Panc1 (cell line): Measurements from ENCODE around the gene NEO1.

Experiments
- POLR2AphosphoS5 ChIP-seq: IDR thresholded peaks from 2 replicates; pipeline ENCODE4 v1.6.1; 2012; ENCODE audit warnings: mild to moderate bottlenecking, low read depth, low read length, moderate library complexity
- SIN3A ChIP-seq: IDR thresholded peaks from 2 replicates; pipeline ENCODE4 v1.6.1; 2012; ENCODE audit warnings: low read depth, mild to moderate bottlenecking, low read length, moderate library complexity, borderline replicate concordance; ENCODE audit not compliant: insufficient read depth
- TCF7L2 ChIP-seq: IDR thresholded peaks from 2 replicates; pipeline ENCODE4 v1.6.1; 2011; ENCODE audit warnings: mild to moderate bottlenecking, low read depth, low read length, inconsistent platforms
- TF ChIP-seq, protein P1 (sequence below): fragments of 450-650 bp; IDR thresholded peaks from 2 replicates; pipeline ENCODE4 v1.5.1; 2017; ENCODE audit warnings: mild to moderate bottlenecking
- TF ChIP-seq, protein P2 (sequence below), 2 experiments: IDR thresholded peaks; 2 replicates each; pipeline ENCODE4 v1.6.1; 2011 to 2012; ENCODE audit warnings: low read depth in 2 of 2, control low read depth in 1 of 2, low read length in 1 of 2, mild to moderate bottlenecking in 1 of 2, moderate library complexity in 1 of 2; ENCODE audit not compliant: insufficient read depth in 1 of 2

DNA sequence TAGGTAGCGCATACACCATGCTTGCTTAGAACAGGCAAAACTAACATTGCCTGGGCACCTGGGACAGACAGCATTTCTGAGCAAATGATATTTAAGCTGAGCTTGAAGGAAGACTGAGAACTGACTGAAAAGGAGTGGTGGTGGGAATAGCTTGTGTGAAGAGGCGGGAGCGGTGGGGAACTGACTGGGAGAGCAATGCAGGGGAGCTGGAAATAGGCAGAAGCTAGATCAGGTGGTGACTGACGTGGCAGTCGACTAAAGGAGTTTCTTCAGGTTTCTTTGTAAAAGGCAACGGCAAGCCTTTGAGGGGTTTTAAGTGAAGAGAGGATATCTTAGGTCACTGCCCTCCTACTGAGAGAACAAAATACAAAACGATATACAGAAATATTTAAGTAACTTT is 61.8 kb downstream of the NEO1 start:
- no peak for TF ChIP-seq POLR2AphosphoS5
- TF ChIP-seq, protein P1, sequence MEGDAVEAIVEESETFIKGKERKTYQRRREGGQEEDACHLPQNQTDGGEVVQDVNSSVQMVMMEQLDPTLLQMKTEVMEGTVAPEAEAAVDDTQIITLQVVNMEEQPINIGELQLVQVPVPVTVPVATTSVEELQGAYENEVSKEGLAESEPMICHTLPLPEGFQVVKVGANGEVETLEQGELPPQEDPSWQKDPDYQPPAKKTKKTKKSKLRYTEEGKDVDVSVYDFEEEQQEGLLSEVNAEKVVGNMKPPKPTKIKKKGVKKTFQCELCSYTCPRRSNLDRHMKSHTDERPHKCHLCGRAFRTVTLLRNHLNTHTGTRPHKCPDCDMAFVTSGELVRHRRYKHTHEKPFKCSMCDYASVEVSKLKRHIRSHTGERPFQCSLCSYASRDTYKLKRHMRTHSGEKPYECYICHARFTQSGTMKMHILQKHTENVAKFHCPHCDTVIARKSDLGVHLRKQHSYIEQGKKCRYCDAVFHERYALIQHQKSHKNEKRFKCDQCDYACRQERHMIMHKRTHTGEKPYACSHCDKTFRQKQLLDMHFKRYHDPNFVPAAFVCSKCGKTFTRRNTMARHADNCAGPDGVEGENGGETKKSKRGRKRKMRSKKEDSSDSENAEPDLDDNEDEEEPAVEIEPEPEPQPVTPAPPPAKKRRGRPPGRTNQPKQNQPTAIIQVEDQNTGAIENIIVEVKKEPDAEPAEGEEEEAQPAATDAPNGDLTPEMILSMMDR, result no peak
- TF ChIP-seq SIN3A, result no peak
- TF ChIP-seq, protein P2, sequence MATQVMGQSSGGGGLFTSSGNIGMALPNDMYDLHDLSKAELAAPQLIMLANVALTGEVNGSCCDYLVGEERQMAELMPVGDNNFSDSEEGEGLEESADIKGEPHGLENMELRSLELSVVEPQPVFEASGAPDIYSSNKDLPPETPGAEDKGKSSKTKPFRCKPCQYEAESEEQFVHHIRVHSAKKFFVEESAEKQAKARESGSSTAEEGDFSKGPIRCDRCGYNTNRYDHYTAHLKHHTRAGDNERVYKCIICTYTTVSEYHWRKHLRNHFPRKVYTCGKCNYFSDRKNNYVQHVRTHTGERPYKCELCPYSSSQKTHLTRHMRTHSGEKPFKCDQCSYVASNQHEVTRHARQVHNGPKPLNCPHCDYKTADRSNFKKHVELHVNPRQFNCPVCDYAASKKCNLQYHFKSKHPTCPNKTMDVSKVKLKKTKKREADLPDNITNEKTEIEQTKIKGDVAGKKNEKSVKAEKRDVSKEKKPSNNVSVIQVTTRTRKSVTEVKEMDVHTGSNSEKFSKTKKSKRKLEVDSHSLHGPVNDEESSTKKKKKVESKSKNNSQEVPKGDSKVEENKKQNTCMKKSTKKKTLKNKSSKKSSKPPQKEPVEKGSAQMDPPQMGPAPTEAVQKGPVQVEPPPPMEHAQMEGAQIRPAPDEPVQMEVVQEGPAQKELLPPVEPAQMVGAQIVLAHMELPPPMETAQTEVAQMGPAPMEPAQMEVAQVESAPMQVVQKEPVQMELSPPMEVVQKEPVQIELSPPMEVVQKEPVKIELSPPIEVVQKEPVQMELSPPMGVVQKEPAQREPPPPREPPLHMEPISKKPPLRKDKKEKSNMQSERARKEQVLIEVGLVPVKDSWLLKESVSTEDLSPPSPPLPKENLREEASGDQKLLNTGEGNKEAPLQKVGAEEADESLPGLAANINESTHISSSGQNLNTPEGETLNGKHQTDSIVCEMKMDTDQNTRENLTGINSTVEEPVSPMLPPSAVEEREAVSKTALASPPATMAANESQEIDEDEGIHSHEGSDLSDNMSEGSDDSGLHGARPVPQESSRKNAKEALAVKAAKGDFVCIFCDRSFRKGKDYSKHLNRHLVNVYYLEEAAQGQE (IDR thresholded peaks at IDR 0.05; ENCODE audit: insufficient read depth in 1 of 2, low read depth in 2 of 2, low read length in 1 of 2), result no peak
- TF ChIP-seq TCF7L2, result no peak
